ENCODE measurements around the gene FYB1. TPM values are rescaled to one million over a fixed set of nuclear protein-coding genes. Genes with fewer than 3 reads are reported as not detected.
"Not testable (repeated sequence)": the region's sequence is repeated elsewhere in the genome, so short reads cannot be mapped to it uniquely, and the experiment has no call there.

FYB1 gene
- total RNA-seq, 1 donor from 2014 or later = not detected

- Mint-ChIP-seq H3K4me3 (ENCODE audit: low read depth) (no peak overlapping the region), H3K9me3 (ENCODE audit: low read depth) (no peaks in the 10 kb centered on the region), H3K36me3 (ENCODE audit: insufficient read depth) (no peaks in the 10 kb centered on the region), H3K27ac (no peak overlapping the region), H3K27me3 (peaks cover 5% of the 10 kb centered on the region), H3K4me1 (ENCODE audit: low read depth) (no peaks in the 10 kb centered on the region)
- DNase-seq (ENCODE audit: low spot score, unreplicated experiment) = no peak
- no peak for TF ChIP-seq CTCF (IDR thresholded peaks at IDR 0.05; ENCODE audit: unreplicated experiment)
These were observed 29.9 kb downstream of the FYB1 start for GRCh38 chr5:39189292-39189955.

GRCh38 chr5:39187831-39188731 lies 31.3 kb downstream of the FYB1 start:
- H3K27me3 Mint-ChIP-seq = peaks cover 3% of the 10 kb centered on the region
- no peaks in the 10 kb centered on the region for H3K9me3 Mint-ChIP-seq (ENCODE audit: low read depth)
- TF ChIP-seq CTCF (IDR thresholded peaks at IDR 0.05; ENCODE audit: unreplicated experiment) = no peak
- H3K4me1 Mint-ChIP-seq (ENCODE audit: low read depth) = no peaks in the 10 kb centered on the region
- no peak overlapping the region for H3K27ac Mint-ChIP-seq
- no peak overlapping the region for H3K4me3 Mint-ChIP-seq (ENCODE audit: low read depth)
- DNase-seq (ENCODE audit: low spot score, unreplicated experiment) = no peak
- no peaks in the 10 kb centered on the region for H3K36me3 Mint-ChIP-seq (ENCODE audit: insufficient read depth)

GRCh38 chr5:39186722-39187539 lies 32.4 kb downstream of the FYB1 start:
- Mint-ChIP-seq H3K36me3 (ENCODE audit: insufficient read depth) (no peaks in the 10 kb centered on the region), H3K27me3 (peaks cover 3% of the 10 kb centered on the region), H3K9me3 (ENCODE audit: low read depth) (no peaks in the 10 kb centered on the region), H3K27ac (no peak overlapping the region), H3K4me3 (ENCODE audit: low read depth) (no peak overlapping the region), H3K4me1 (ENCODE audit: low read depth) (no peaks in the 10 kb centered on the region)
- no peak for TF ChIP-seq CTCF (IDR thresholded peaks at IDR 0.05; ENCODE audit: unreplicated experiment)
- no peak for DNase-seq (ENCODE audit: low spot score, unreplicated experiment)

GRCh38 chr5:39186289-39186688 lies 33.1 kb downstream of the FYB1 start:
- H3K9me3 Mint-ChIP-seq (ENCODE audit: low read depth) = no peaks in the 10 kb centered on the region
- no peak overlapping the region for H3K4me3 Mint-ChIP-seq (ENCODE audit: low read depth)
- no peaks in the 10 kb centered on the region for H3K4me1 Mint-ChIP-seq (ENCODE audit: low read depth)
- TF ChIP-seq CTCF (IDR thresholded peaks at IDR 0.05; ENCODE audit: unreplicated experiment) = no peak
- peaks cover 3% of the 10 kb centered on the region for H3K27me3 Mint-ChIP-seq
- no peak for DNase-seq (ENCODE audit: low spot score, unreplicated experiment)
- no peaks in the 10 kb centered on the region for H3K36me3 Mint-ChIP-seq (ENCODE audit: insufficient read depth)
- H3K27ac Mint-ChIP-seq = no peak overlapping the region

GRCh38 chr5:39185761-39186160 lies 33.6 kb downstream of the FYB1 start:
- Mint-ChIP-seq H3K4me3 (ENCODE audit: low read depth) (no peak overlapping the region), H3K36me3 (ENCODE audit: insufficient read depth) (no peaks in the 10 kb centered on the region), H3K27me3 (peaks cover 3% of the 10 kb centered on the region), H3K9me3 (ENCODE audit: low read depth) (no peaks in the 10 kb centered on the region), H3K27ac (peak overlapping the region; percentile 2), H3K4me1 (ENCODE audit: low read depth) (no peaks in the 10 kb centered on the region)
- no peak for DNase-seq (ENCODE audit: low spot score, unreplicated experiment)
- TF ChIP-seq CTCF (IDR thresholded peaks at IDR 0.05; ENCODE audit: unreplicated experiment) = no peak

GRCh38 chr5:39179561-39179960 lies 39.8 kb downstream of the FYB1 start:
- H3K4me1 Mint-ChIP-seq (ENCODE audit: low read depth); H3K27me3 Mint-ChIP-seq; H3K4me3 Mint-ChIP-seq (ENCODE audit: low read depth); H3K36me3 Mint-ChIP-seq (ENCODE audit: insufficient read depth); DNase-seq (ENCODE audit: low spot score, unreplicated experiment); H3K9me3 Mint-ChIP-seq (ENCODE audit: low read depth); H3K27ac Mint-ChIP-seq: not testable (repeated sequence)
